ENCODE results near the gene OR2AK2. TPM values are rescaled to one million over a fixed set of nuclear protein-coding genes. Genes with fewer than 3 reads are reported as not detected.

The OR2AK2 gene
- total and polyA plus RNA-seq, 4 experiments from 2014 or later, result 0.35 TPM; not detected in 3

Other genes with a start within 250 kb of the OR2AK2 start
- not detected for gene OR6F1, start 248.6 kb upstream of the OR2AK2 start, total RNA-seq
- gene OR6F1, start 248.6 kb upstream of the OR2AK2 start, polyA plus RNA-seq, result not detected
- not detected for gene OR14K1, start 226.6 kb upstream of the OR2AK2 start, total RNA-seq
- gene OR14K1, start 226.6 kb upstream of the OR2AK2 start, polyA plus RNA-seq, result not detected
- not detected for gene OR14A2, start 217.1 kb upstream of the OR2AK2 start, total RNA-seq
- gene OR14A2, start 217.1 kb upstream of the OR2AK2 start, polyA plus RNA-seq, result not detected
- gene OR1C1, start 204.7 kb upstream of the OR2AK2 start, total RNA-seq, result not detected
- not detected for gene OR1C1, start 204.7 kb upstream of the OR2AK2 start, polyA plus RNA-seq
- not detected for gene OR14A16, start 141.1 kb upstream of the OR2AK2 start, total RNA-seq
- gene OR14A16, start 141.1 kb upstream of the OR2AK2 start, polyA plus RNA-seq, result not detected
- gene OR11L1, start 123.3 kb upstream of the OR2AK2 start, total RNA-seq, result not detected
- not detected for gene OR11L1, start 123.3 kb upstream of the OR2AK2 start, polyA plus RNA-seq
- gene TRIM58, start 108.0 kb upstream of the OR2AK2 start, total RNA-seq, result under 1 TPM in 1 of 2 experiments, not detected in 1; 0.23 TPM
- gene TRIM58, start 108.0 kb upstream of the OR2AK2 start, polyA plus RNA-seq, result under 1 TPM; 0.24 to 0.52 TPM
- not detected for gene OR2W3, start 69.6 kb upstream of the OR2AK2 start, total RNA-seq
- gene OR2W3, start 69.6 kb upstream of the OR2AK2 start, polyA plus RNA-seq, result not detected
- not detected for gene OR2T8, start 45.0 kb upstream of the OR2AK2 start, total RNA-seq
- not detected for gene OR2T8, start 45.0 kb upstream of the OR2AK2 start, polyA plus RNA-seq
- not detected for gene OR2AJ1, start 40.3 kb upstream of the OR2AK2 start, total RNA-seq
- not detected for gene OR2AJ1, start 40.3 kb upstream of the OR2AK2 start, polyA plus RNA-seq
- gene OR2L8, start 16.4 kb upstream of the OR2AK2 start, total RNA-seq, result under 1 TPM; 0.69 to 0.73 TPM
- not detected for gene OR2L8, start 16.4 kb upstream of the OR2AK2 start, polyA plus RNA-seq
- under 1 TPM; 0.23 to 0.25 TPM for gene OR2L5, start 48.4 kb downstream of the OR2AK2 start, total RNA-seq
- not detected for gene OR2L5, start 48.4 kb downstream of the OR2AK2 start, polyA plus RNA-seq
- under 1 TPM; 0.17 TPM for gene OR2L2, start 64.8 kb downstream of the OR2AK2 start, total RNA-seq
- gene OR2L2, start 64.8 kb downstream of the OR2AK2 start, polyA plus RNA-seq, result not detected
- gene OR2L3, start 81.6 kb downstream of the OR2AK2 start, total RNA-seq, result under 1 TPM; 0.11 to 0.17 TPM
- not detected for gene OR2L3, start 81.6 kb downstream of the OR2AK2 start, polyA plus RNA-seq
- gene OR2L13, start 130.0 kb downstream of the OR2AK2 start, total RNA-seq, result under 1 TPM in 1 of 2 experiments, not detected in 1; 0.17 TPM
- gene OR2L13, start 130.0 kb downstream of the OR2AK2 start, polyA plus RNA-seq, result not detected
- gene OR2M5, start 179.9 kb downstream of the OR2AK2 start, total RNA-seq, result not detected
- gene OR2M5, start 179.9 kb downstream of the OR2AK2 start, polyA plus RNA-seq, result not detected
- gene OR2M2, start 209.6 kb downstream of the OR2AK2 start, total RNA-seq, result not detected
- not detected for gene OR2M2, start 209.6 kb downstream of the OR2AK2 start, polyA plus RNA-seq
- gene OR2M3, start 232.0 kb downstream of the OR2AK2 start, total RNA-seq, result not detected
- gene OR2M3, start 232.0 kb downstream of the OR2AK2 start, polyA plus RNA-seq, result not detected